KMS-11 (cell line): ENCODE measurements around the gene OR4K2.
"Not testable (repeated sequence)": the region's sequence is repeated elsewhere in the genome, so short reads cannot be mapped to it uniquely, and the experiment has no call there.

Experiments used
- H2AFZ ChIP-seq: fragments of 200-600 bp; sonication (generic); 2 replicates; pipeline ENCODE4 v1.6.1; 2016; ENCODE audit warnings: antibody characterized with exemption, mixed run types, low read depth
- H3K27ac ChIP-seq: fragments of 200-600 bp; sonication (generic); 2 replicates; pipeline ENCODE4 v1.6.1; 2016; ENCODE audit warnings: mild to moderate bottlenecking, mixed run types
- H3K27me3 ChIP-seq: fragments of 200-600 bp; sonication (generic); 2 replicates; pipeline ENCODE4 v1.6.1; 2017; ENCODE audit warnings: mild to moderate bottlenecking, low read depth, mixed run types, moderate library complexity; ENCODE audit not compliant: insufficient read depth
- H3K36me3 ChIP-seq: fragments of 200-600 bp; sonication (generic); 2 replicates; pipeline ENCODE4 v1.6.1; 2017; ENCODE audit warnings: mild to moderate bottlenecking, mixed run types; ENCODE audit not compliant: insufficient read depth
- H3K4me1 ChIP-seq: fragments of 200-600 bp; sonication (generic); 2 replicates; pipeline ENCODE4 v1.6.1; 2016; ENCODE audit warnings: mild to moderate bottlenecking, low read depth, mixed run types; ENCODE audit not compliant: poor library complexity, severe bottlenecking
- H3K4me2 ChIP-seq: fragments of 200-600 bp; sonication (generic); 2 replicates; pipeline ENCODE4 v1.7.0; 2016; ENCODE audit warnings: mild to moderate bottlenecking, mixed run types
- H3K4me3 ChIP-seq: fragments of 200-600 bp; sonication (generic); IDR thresholded peaks from 2 replicates; pipeline ENCODE4 v1.6.1; 2017; ENCODE audit warnings: low read depth, low read length, mixed read lengths; ENCODE audit not compliant: insufficient read depth
- H3K79me2 ChIP-seq: fragments of 200-600 bp; sonication (generic); 2 replicates; pipeline ENCODE4 v1.6.1; 2016; ENCODE audit warnings: low read depth, mixed run types; ENCODE audit not compliant: insufficient read depth
- H3K9ac ChIP-seq: fragments of 200-600 bp; sonication (generic); 2 replicates; pipeline ENCODE4 v1.6.1; 2016; ENCODE audit warnings: mild to moderate bottlenecking, mixed run types
- H4K20me1 ChIP-seq: fragments of 200-600 bp; sonication (generic); 2 replicates; pipeline ENCODE4 v1.6.1; 2016; ENCODE audit warnings: mild to moderate bottlenecking, mixed run types; ENCODE audit not compliant: insufficient read depth
- CTCF ChIP-seq: fragments of 200-600 bp; sonication (generic); conservative IDR thresholded peaks from 2 replicates; pipeline ENCODE4 v1.6.1; 2017; ENCODE audit warnings: low read depth, mild to moderate bottlenecking, antibody characterized with exemption, low read length, moderate library complexity, mixed read lengths

Gene OR4K2

GRCh38 chr14:19874842-19875241 lies at the start of gene OR4K2:
OR4K2 (plus strand) TSS chr14:19875142; CDS start chr14:19876268, 1,126 bp downstream.
- no peaks in the 10 kb centered on the region for H3K36me3 ChIP-seq

GRCh38 chr14:19827626-19828244 lies 47.2 kb upstream of the OR4K2 start:
- not testable (repeated sequence) for H2AFZ ChIP-seq

More at GRCh38 chr14:19874842-19875241, at the start of gene OR4K2:
- no peak within 1 kb of the TSS for H3K27ac ChIP-seq
- no peak for TF ChIP-seq CTCF
- no peak within 1 kb of the TSS for H3K4me3 ChIP-seq
- H4K20me1 ChIP-seq = no peaks in the 10 kb centered on the region
- no peaks in the 10 kb centered on the region for H3K4me1 ChIP-seq
- no peaks in the 10 kb centered on the region for H3K27me3 ChIP-seq
- H3K4me2 ChIP-seq = no peak within 1 kb of the TSS
- H2AFZ ChIP-seq = no peak within 1 kb of the TSS
- no peak within 1 kb of the TSS for H3K9ac ChIP-seq
- no peaks in the 10 kb centered on the region for H3K79me2 ChIP-seq

GRCh38 chr14:19828314-19828713 lies 46.6 kb upstream of the OR4K2 start:
- H3K27me3 ChIP-seq = no peaks in the 10 kb centered on the region
- no peaks in the 10 kb centered on the region for H3K36me3 ChIP-seq
- no peaks in the 10 kb centered on the region for H3K4me1 ChIP-seq
- no peak overlapping the region for H3K4me3 ChIP-seq
- no peak overlapping the region for H3K9ac ChIP-seq
- no peak overlapping the region for H3K27ac ChIP-seq
- no peak overlapping the region for H2AFZ ChIP-seq
- TF ChIP-seq CTCF = no peak
- no peak overlapping the region for H3K4me2 ChIP-seq
- no peaks in the 10 kb centered on the region for H3K79me2 ChIP-seq
- H4K20me1 ChIP-seq = no peaks in the 10 kb centered on the region

More at GRCh38 chr14:19827626-19828244, 47.2 kb upstream of the OR4K2 start:
- not testable (repeated sequence) for H3K27ac ChIP-seq, H3K27me3 ChIP-seq, H3K36me3 ChIP-seq, H3K4me3 ChIP-seq, H4K20me1 ChIP-seq, H3K4me1 ChIP-seq, H3K9ac ChIP-seq, H3K79me2 ChIP-seq, H3K4me2 ChIP-seq

- not testable (repeated sequence) for H4K20me1 ChIP-seq, H3K9ac ChIP-seq, H3K4me1 ChIP-seq, H3K27me3 ChIP-seq, H3K27ac ChIP-seq, H3K4me3 ChIP-seq, H3K79me2 ChIP-seq, H3K36me3 ChIP-seq, H3K4me2 ChIP-seq, H2AFZ ChIP-seq
Measured at GRCh38 chr14:19834203-19834848, 40.6 kb upstream of the OR4K2 start.

GRCh38 chr14:19838433-19838832 lies 36.5 kb upstream of the OR4K2 start:
- H3K27ac ChIP-seq = no peak overlapping the region
- H3K4me3 ChIP-seq = no peak overlapping the region
- no peak for TF ChIP-seq CTCF
- no peaks in the 10 kb centered on the region for H3K4me1 ChIP-seq
- no peak overlapping the region for H3K9ac ChIP-seq
- H3K36me3 ChIP-seq = no peaks in the 10 kb centered on the region
- H4K20me1 ChIP-seq = no peaks in the 10 kb centered on the region
- no peaks in the 10 kb centered on the region for H3K79me2 ChIP-seq
- no peak overlapping the region for H2AFZ ChIP-seq
- no peaks in the 10 kb centered on the region for H3K27me3 ChIP-seq
- no peak overlapping the region for H3K4me2 ChIP-seq
